Fibroblast of lung (primary cell): ENCODE data around the gene IRF9. TPM values are rescaled to one million over a fixed set of nuclear protein-coding genes. Genes with fewer than 3 reads are reported as not detected.

Experiments
- DNase-seq, 2 donors: peaks; one replicate each; pipeline versions ENCODE4 v3.0.0 to v3.0.0-alpha.2; 2010; ENCODE audit warnings: low read depth in 2 of 2
- H2AFZ ChIP-seq: 2 replicates; pipeline ENCODE4 v1.5.1; 2012; ENCODE audit warnings: low read length, control low read depth, inconsistent platforms
- H3K27ac ChIP-seq: 2 replicates; pipeline ENCODE4 v1.5.1; 2011; ENCODE audit warnings: low read length, control low read depth; ENCODE audit not compliant: insufficient read depth
- H3K27me3 ChIP-seq: 2 replicates; pipeline ENCODE4 v1.5.1; 2011; ENCODE audit warnings: mild to moderate bottlenecking, low read length; ENCODE audit not compliant: control insufficient read depth, insufficient read depth
- H3K36me3 ChIP-seq: 2 replicates; pipeline ENCODE4 v1.5.1; 2011; ENCODE audit warnings: low read length; ENCODE audit not compliant: control insufficient read depth, insufficient read depth
- H3K4me1 ChIP-seq: 2 replicates; pipeline ENCODE4 v1.5.1; 2011; ENCODE audit warnings: low read length; ENCODE audit not compliant: control insufficient read depth, insufficient read depth; ENCODE audit errors: extremely low read depth
- H3K4me2 ChIP-seq: 2 replicates; pipeline ENCODE4 v1.5.1; 2011; ENCODE audit warnings: low read length, control low read depth; ENCODE audit not compliant: insufficient read depth; ENCODE audit errors: extremely low read depth
- H3K4me3 ChIP-seq, 4 experiments: fragments of 200-600 bp in 1 of 4; sonication (generic) in 1 of 4; replicated peaks in 1 of 4; 2 replicates each; pipeline ENCODE4 v1.5.1; 2011 to 2016; ENCODE audit warnings: low read length in 4 of 4, low read depth in 3 of 4, mild to moderate bottlenecking in 3 of 4, control low read depth in 2 of 4, inconsistent platforms in 1 of 4, mixed read lengths in 1 of 4; ENCODE audit not compliant: insufficient read depth in 1 of 4; ENCODE audit errors: control extremely low read depth in 1 of 4
- H3K79me2 ChIP-seq: 2 replicates; pipeline ENCODE4 v1.5.1; 2012; ENCODE audit warnings: mild to moderate bottlenecking, low read length, inconsistent platforms; ENCODE audit not compliant: control insufficient read depth, insufficient read depth
- H3K9ac ChIP-seq: 2 replicates; pipeline ENCODE4 v1.5.1; 2011; ENCODE audit warnings: mild to moderate bottlenecking, low read length, control low read depth; ENCODE audit not compliant: insufficient read depth
- H3K9me3 ChIP-seq: 2 replicates; pipeline ENCODE4 v1.5.1; 2012; ENCODE audit warnings: low read depth, low read length; ENCODE audit not compliant: control insufficient read depth, insufficient read depth
- H4K20me1 ChIP-seq: 2 replicates; pipeline ENCODE4 v1.5.1; 2011; ENCODE audit warnings: low read length; ENCODE audit not compliant: control insufficient read depth, insufficient read depth; ENCODE audit errors: extremely low read depth
- EZH2 ChIP-seq: IDR thresholded peaks from 2 replicates; pipeline ENCODE4 v1.5.1; 2012; ENCODE audit warnings: low read length, control low read depth, mild to moderate bottlenecking; ENCODE audit errors: missing control alignments
- polyA plus RNA-seq, 2 donors: library from polyadenylated mRNA; depleted of rRNA in 1 of 2; stranded (reverse) in 1 of 2; unstranded in 1 of 2; fragments of >200 nt; gene quantifications; 2 replicates each; pipeline ENCODE4 v1.2.1, GENCODE V29; 2011 to 2012; ENCODE audit warnings: missing spikeins in 1 of 2
- total RNA-seq: library from RNA; depleted of rRNA; stranded (reverse); fragments of >200 nt; gene quantifications from 2 replicates; pipeline ENCODE4 v1.2.1, GENCODE V29; 2014
- TF ChIP-seq, protein P1 (sequence below), 2 donors: IDR thresholded peaks in 1 of 2; conservative IDR thresholded peaks in 1 of 2; 1 replicate in 1 of 2; 2 replicates in 1 of 2; pipeline ENCODE4 v1.5.1; 2011 to 2012; ENCODE audit warnings: low read length in 2 of 2, control low read depth in 1 of 2, inconsistent platforms in 1 of 2, low read depth in 1 of 2, mild to moderate bottlenecking in 1 of 2

The IRF9 gene
- total and polyA plus RNA-seq, 2 donors (not counting 1 experiment from before 2014, with no cell fraction given) = 79.9 to 142 TPM

DNA sequence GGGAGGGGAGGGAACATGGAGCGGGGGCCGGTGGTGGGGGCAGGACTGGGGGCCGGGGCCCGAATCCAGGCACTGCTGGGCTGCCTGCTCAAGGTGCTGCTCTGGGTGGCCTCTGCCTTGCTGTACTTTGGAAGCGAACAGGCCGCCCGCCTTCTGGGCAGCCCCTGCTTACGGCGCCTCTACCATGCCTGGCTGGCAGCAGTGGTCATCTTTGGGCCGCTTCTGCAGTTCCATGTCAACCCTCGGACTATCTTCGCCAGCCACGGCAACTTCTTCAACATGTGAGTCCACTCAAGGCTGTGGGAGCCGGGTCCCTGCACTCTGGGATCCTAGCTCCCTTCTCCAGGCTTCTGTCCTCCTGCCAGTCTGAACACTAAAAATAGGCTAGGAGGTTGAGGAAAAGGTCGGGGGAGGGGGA, 29.5 kb upstream of the IRF9 start:
- Histone ChIP-seq H4K20me1 (no peaks in the 10 kb centered on the region), H3K27me3 (no peaks in the 10 kb centered on the region), H2AFZ (no peak overlapping the region), H3K4me1 (no peaks in the 10 kb centered on the region), H3K36me3 (no peaks in the 10 kb centered on the region), H3K79me2 (peaks cover 4% of the 10 kb centered on the region), H3K9ac (no peak overlapping the region), H3K9me3 (no peaks in the 10 kb centered on the region), H3K4me3 (no peak overlapping the region), H3K27ac (no peak overlapping the region), H3K4me2 (no peak overlapping the region)
- no peak for DNase-seq
- no peak for TF ChIP-seq EZH2
- TF ChIP-seq, protein P1, sequence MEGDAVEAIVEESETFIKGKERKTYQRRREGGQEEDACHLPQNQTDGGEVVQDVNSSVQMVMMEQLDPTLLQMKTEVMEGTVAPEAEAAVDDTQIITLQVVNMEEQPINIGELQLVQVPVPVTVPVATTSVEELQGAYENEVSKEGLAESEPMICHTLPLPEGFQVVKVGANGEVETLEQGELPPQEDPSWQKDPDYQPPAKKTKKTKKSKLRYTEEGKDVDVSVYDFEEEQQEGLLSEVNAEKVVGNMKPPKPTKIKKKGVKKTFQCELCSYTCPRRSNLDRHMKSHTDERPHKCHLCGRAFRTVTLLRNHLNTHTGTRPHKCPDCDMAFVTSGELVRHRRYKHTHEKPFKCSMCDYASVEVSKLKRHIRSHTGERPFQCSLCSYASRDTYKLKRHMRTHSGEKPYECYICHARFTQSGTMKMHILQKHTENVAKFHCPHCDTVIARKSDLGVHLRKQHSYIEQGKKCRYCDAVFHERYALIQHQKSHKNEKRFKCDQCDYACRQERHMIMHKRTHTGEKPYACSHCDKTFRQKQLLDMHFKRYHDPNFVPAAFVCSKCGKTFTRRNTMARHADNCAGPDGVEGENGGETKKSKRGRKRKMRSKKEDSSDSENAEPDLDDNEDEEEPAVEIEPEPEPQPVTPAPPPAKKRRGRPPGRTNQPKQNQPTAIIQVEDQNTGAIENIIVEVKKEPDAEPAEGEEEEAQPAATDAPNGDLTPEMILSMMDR (conservative IDR thresholded peaks at IDR 0.05 in 1 of 2, IDR thresholded peaks at IDR 0.05 in 1 of 2; ENCODE audit: low read depth in 1 of 2, low read length in 2 of 2) = no peak

DNA sequence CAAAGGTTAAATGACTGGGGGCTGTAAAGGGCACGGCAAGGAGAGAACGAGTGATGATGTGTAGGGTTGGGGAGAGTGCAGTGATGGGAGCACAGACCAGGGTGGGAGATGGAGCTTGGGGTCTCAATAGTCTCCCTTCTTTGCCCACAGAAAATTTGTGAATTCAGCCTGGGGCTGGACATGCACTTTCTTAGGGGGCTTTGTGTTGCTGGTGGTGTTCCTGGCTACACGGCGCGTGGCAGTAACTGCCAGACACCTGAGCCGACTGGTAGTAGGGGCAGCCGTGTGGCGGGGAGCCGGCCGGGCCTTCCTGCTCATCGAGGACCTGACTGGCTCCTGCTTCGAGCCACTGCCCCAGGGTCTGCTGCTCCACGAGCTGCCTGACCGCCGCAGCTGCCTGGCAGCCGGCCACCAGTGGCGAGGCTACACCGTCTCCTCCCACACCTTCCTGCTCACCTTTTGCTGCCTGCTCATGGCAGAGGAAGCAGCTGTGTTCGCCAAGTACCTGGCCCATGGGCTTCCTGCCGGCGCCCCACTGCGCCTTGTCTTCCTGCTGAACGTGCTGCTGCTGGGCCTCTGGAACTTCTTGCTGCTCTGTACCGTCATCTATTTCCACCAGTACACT, 28.9 kb upstream of the IRF9 start:
- H3K27me3 ChIP-seq = no peaks in the 10 kb centered on the region
- H3K27ac ChIP-seq = no peak overlapping the region
- H3K4me3 ChIP-seq = no peak overlapping the region
- no peaks in the 10 kb centered on the region for H3K36me3 ChIP-seq
- H3K9me3 ChIP-seq = no peaks in the 10 kb centered on the region
- no peak overlapping the region for H3K4me2 ChIP-seq
- no peak overlapping the region for H2AFZ ChIP-seq
- H4K20me1 ChIP-seq = no peaks in the 10 kb centered on the region
- no peak for DNase-seq
- no peak overlapping the region for H3K9ac ChIP-seq
- H3K79me2 ChIP-seq = peaks cover 8% of the 10 kb centered on the region
- TF ChIP-seq, protein P1 (conservative IDR thresholded peaks at IDR 0.05 in 1 of 2, IDR thresholded peaks at IDR 0.05 in 1 of 2; ENCODE audit: low read depth in 1 of 2, low read length in 2 of 2) = no peak
- TF ChIP-seq EZH2 = no peak
- H3K4me1 ChIP-seq = peaks cover 4% of the 10 kb centered on the region

DNA sequence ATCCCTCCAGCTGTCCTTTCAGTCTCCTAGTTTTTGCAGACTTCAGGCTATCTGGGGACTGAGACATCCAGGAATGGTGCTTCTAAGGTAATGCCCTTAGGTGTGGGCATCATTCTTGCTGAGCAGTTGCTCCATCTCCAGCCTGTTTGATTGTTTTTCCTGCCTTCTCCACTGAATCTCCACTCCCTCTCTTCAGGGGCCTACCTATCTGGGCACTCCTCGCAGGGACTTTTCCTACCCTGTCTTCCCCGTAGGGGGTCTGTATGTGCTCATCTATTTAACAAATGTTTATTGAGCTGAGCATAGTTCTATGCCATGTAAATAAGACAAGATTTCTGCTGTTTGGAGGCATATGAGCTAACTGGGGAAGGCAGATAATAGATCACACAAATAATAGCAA, 28.1 kb upstream of the IRF9 start:
- H3K4me2 ChIP-seq = no peak overlapping the region
- no peaks in the 10 kb centered on the region for H3K27me3 ChIP-seq
- H3K79me2 ChIP-seq = peaks cover 10% of the 10 kb centered on the region
- H3K9me3 ChIP-seq = no peaks in the 10 kb centered on the region
- no peak overlapping the region for H3K4me3 ChIP-seq
- no peak overlapping the region for H3K9ac ChIP-seq
- peaks cover 3% of the 10 kb centered on the region for H3K36me3 ChIP-seq
- no peaks in the 10 kb centered on the region for H4K20me1 ChIP-seq
- no peak for DNase-seq
- H3K27ac ChIP-seq = no peak overlapping the region
- H3K4me1 ChIP-seq = peaks cover 6% of the 10 kb centered on the region
- TF ChIP-seq EZH2 = no peak
- TF ChIP-seq, protein P1 (conservative IDR thresholded peaks at IDR 0.05 in 1 of 2, IDR thresholded peaks at IDR 0.05 in 1 of 2; ENCODE audit: low read depth in 1 of 2, low read length in 2 of 2) = no peak
- no peak overlapping the region for H2AFZ ChIP-seq
